ENCODE results near the gene TCEA2. TPM values are rescaled to one million over a fixed set of nuclear protein-coding genes. Genes with fewer than 3 reads are reported as not detected.
A peak's percentile ranks its signal among the peaks of the same experiment; 100 is the strongest.

The TCEA2 gene
- total RNA-seq, 4 donors from 2014 or later = 28.1 to 39.7 (median 33.6) TPM

- no peak for TF ChIP-seq EP300 (IDR thresholded peaks at IDR 0.05)
- no peak for TF ChIP-seq POLR2A (IDR thresholded peaks at IDR 0.05)
- TF ChIP-seq POLR2AphosphoS5 (IDR thresholded peaks at IDR 0.05) = no peak
- TF ChIP-seq CTCF (IDR thresholded peaks at IDR 0.05) = no peak
- WGBS, 2 donors (ENCODE audit: low coverage in 1 of 2) = 60 to 64% methylated on average over 1 to 3 of the region's 12 CpGs
- H3K4me3 ChIP-seq = no peak overlapping the region
- peaks cover 47% of the 10 kb centered on the region for H3K27me3 ChIP-seq
- no peaks in the 10 kb centered on the region for H3K36me3 ChIP-seq
- H3K27ac ChIP-seq = no peak overlapping the region
- peaks cover 0 to 23% (median 7%) of the 10 kb centered on the region in 3 donors for H3K4me1 ChIP-seq
- no peak for ATAC-seq
- no peaks in the 10 kb centered on the region for H3K9me3 ChIP-seq
Measured at GRCh38 chr20:64058536-64058935, 4.5 kb upstream of the TCEA2 start.

GRCh38 chr20:64062276-64062595 lies 762 bp upstream of the TCEA2 start:
- Histone ChIP-seq H3K27ac (peak overlapping the region in 3 of 4 donors; percentile 85 to 92 (median 89)), H3K4me1 (peaks cover 0 to 53% (median 21%) of the 10 kb centered on the region in 3 donors), H3K4me3 (peak overlapping the region; percentile 80 to 96), H3K9me3 (no peaks in the 10 kb centered on the region), H3K27me3 (peaks cover 11% of the 10 kb centered on the region), H3K36me3 (peaks cover 0 to 4% of the 10 kb centered on the region in 2 donors)
- WGBS, 2 donors (ENCODE audit: low coverage in 1 of 2) = 100% methylated on average over 1 of the region's 5 CpGs; no CpG with 5 or more reads in 1 of the 2 donors
- no peak for ATAC-seq
- TF ChIP-seq CTCF (IDR thresholded peaks at IDR 0.05) (no peak), POLR2AphosphoS5 (IDR thresholded peaks at IDR 0.05) (no peak), EP300 (IDR thresholded peaks at IDR 0.05) (no peak), POLR2A (IDR thresholded peaks at IDR 0.05) (no peak)

DNA sequence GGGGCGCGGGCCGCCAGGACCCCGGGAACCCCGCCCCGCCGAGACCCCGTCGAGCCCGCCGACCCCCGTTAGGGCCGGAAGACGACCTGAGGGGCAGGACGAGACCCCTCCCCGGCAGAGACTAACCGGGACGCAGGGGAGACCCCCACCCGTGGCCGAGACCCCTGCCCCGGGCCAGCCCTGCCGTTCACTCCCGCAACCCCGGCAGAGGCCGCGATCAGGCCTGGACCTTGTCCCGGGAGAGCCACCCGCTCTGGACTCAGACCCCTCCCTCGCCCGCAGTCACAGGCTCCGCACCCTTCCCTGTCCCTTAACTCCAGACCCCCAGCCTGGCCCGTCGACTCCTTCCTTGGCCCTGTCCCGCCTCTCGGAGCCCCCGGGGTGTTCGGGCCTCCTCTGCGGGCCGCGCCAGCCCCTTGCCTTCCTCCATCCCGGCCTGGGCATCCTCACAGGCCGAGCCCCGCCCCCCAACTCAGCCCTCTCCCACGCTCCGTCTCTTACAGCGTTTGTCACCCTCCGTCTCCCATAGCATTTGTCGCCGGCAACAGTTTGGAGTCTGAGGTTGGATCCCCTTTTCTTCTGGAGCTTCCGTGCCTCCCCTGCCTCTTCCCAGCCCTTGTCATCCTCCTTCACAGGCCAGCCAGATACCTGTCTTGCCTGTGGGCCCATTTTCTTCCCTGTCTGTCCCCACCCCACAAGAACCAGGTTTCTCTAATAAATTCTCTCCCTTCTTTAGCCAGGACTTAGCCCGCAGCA lies 569 bp downstream of the TCEA2 start:
- Histone ChIP-seq H3K9me3 (no peaks in the 10 kb centered on the region), H3K4me1 (peaks cover 0 to 46% (median 21%) of the 10 kb centered on the region in 3 donors), H3K36me3 (peaks cover 0 to 9% of the 10 kb centered on the region in 2 donors), H3K27me3 (no peaks in the 10 kb centered on the region), H3K4me3 (peak overlapping the region; percentile 80 to 96), H3K27ac (peak overlapping the region; percentile 26 to 92 (median 87))
- TF ChIP-seq POLR2AphosphoS5 (IDR thresholded peaks at IDR 0.05) (no peak), POLR2A (IDR thresholded peaks at IDR 0.05) (no peak), EP300 (IDR thresholded peaks at IDR 0.05) (no peak), CTCF (IDR thresholded peaks at IDR 0.05) (no peak)
- 0 to 3% methylated on average over 8 to 19 of the region's 51 CpGs for WGBS, 2 donors (ENCODE audit: low coverage in 1 of 2)
- ATAC-seq = no peak

- no peak for ATAC-seq
- WGBS, 2 donors (ENCODE audit: low coverage in 1 of 2) = 0% methylated on average over 3 of the region's 12 CpGs; no CpG with 5 or more reads in 1 of the 2 donors
- no peak for TF ChIP-seq POLR2AphosphoS5 (IDR thresholded peaks at IDR 0.05)
- no peak for TF ChIP-seq EP300 (IDR thresholded peaks at IDR 0.05)
- TF ChIP-seq CTCF (IDR thresholded peaks at IDR 0.05) = no peak
- no peak for TF ChIP-seq POLR2A (IDR thresholded peaks at IDR 0.05)
- no peaks in the 10 kb centered on the region for H3K9me3 ChIP-seq
- H3K27me3 ChIP-seq = no peaks in the 10 kb centered on the region
- peaks cover 0 to 46% (median 21%) of the 10 kb centered on the region in 3 donors for H3K4me1 ChIP-seq
- peak overlapping the region; percentile 80 to 96 for H3K4me3 ChIP-seq
- peak overlapping the region in 3 of 4 donors; percentile 85 to 92 (median 89) for H3K27ac ChIP-seq
- peaks cover 0 to 9% of the 10 kb centered on the region in 2 donors for H3K36me3 ChIP-seq
Measured at GRCh38 chr20:64064145-64064698, 1.2 kb downstream of the TCEA2 start.

All from gastroesophageal sphincter (tissue), 4 donors.